HEK293T (cell line): ENCODE measurements around the gene MPRIP.

ENCODE experiments used
- ARNT ChIP-seq: fragments of 450-650 bp; IDR thresholded peaks from 2 replicates; pipeline ENCODE4 v1.6.1; 2017; ENCODE audit warnings: mild to moderate bottlenecking
- BHLHE40 ChIP-seq: fragments of 450-650 bp; IDR thresholded peaks from 2 replicates; pipeline ENCODE4 v1.6.1; 2016; ENCODE audit warnings: mild to moderate bottlenecking, moderate library complexity, borderline replicate concordance
- ELF4 ChIP-seq: fragments of 450-650 bp; IDR thresholded peaks from 2 replicates; pipeline ENCODE4 v1.6.1; 2017; ENCODE audit warnings: antibody characterized with exemption
- FOXA1 ChIP-seq: fragments of 450-650 bp; IDR thresholded peaks from 2 replicates; pipeline ENCODE4 v1.6.1; 2016; ENCODE audit warnings: mild to moderate bottlenecking
- FOXM1 ChIP-seq: fragments of 450-650 bp; IDR thresholded peaks from 2 replicates; pipeline ENCODE4 v1.6.1; 2017; ENCODE audit warnings: mild to moderate bottlenecking, borderline replicate concordance
- HDGF ChIP-seq: fragments of 450-650 bp; IDR thresholded peaks from 2 replicates; pipeline ENCODE4 v1.6.1; 2017; ENCODE audit warnings: antibody characterized with exemption, borderline replicate concordance
- L3MBTL2 ChIP-seq: fragments of 450-650 bp; conservative IDR thresholded peaks from 2 replicates; pipeline ENCODE4 v1.6.1; 2016; ENCODE audit warnings: mild to moderate bottlenecking
- NFRKB ChIP-seq: fragments of 450-650 bp; IDR thresholded peaks from 2 replicates; pipeline ENCODE4 v1.6.1; 2016; ENCODE audit warnings: mild to moderate bottlenecking, moderate library complexity
- SP1 ChIP-seq: fragments of 450-650 bp; IDR thresholded peaks from 2 replicates; pipeline ENCODE4 v1.6.1; 2017
- SUZ12 ChIP-seq: fragments of 450-650 bp; IDR thresholded peaks from 2 replicates; pipeline ENCODE4 v1.6.1; 2016; ENCODE audit warnings: mild to moderate bottlenecking
- TARDBP ChIP-seq: fragments of 450-650 bp; IDR thresholded peaks from 2 replicates; pipeline ENCODE4 v1.6.1; 2016

- TF ChIP-seq ELF4 = no peak
- no peak for TF ChIP-seq FOXM1
- no peak for TF ChIP-seq HDGF
- no peak for TF ChIP-seq TARDBP
- TF ChIP-seq SUZ12 = no peak
- no peak for TF ChIP-seq SP1
- no peak for TF ChIP-seq NFRKB
- no peak for TF ChIP-seq L3MBTL2
- TF ChIP-seq FOXA1 = no peak
- TF ChIP-seq ARNT = no peak
- no peak for TF ChIP-seq BHLHE40
Measured at GRCh38 chr17:17125136-17126084, 83.2 kb downstream of the MPRIP start.
